AG09309 (cell line): Measurements from ENCODE around the gene HPD.
A peak's percentile ranks its signal among the peaks of the same experiment; 100 is the strongest.

Source experiments
- DNase-seq: peaks from one replicate; pipeline ENCODE4 v3.0.0-alpha.2; 2010; ENCODE audit warnings: low read depth
- H3K4me3 ChIP-seq: 2 replicates; pipeline ENCODE4 v1.5.1; 2011; ENCODE audit warnings: mild to moderate bottlenecking, low read depth, low read length, moderate library complexity; ENCODE audit not compliant: control insufficient read depth
- TF ChIP-seq, protein P1 (sequence below): IDR thresholded peaks from 2 replicates; pipeline ENCODE4 v1.5.1; 2011; ENCODE audit warnings: mild to moderate bottlenecking, low read depth, low read length, inconsistent platforms; ENCODE audit not compliant: insufficient read depth, control insufficient read depth; ENCODE audit errors: missing control alignments

Gene HPD

DNA sequence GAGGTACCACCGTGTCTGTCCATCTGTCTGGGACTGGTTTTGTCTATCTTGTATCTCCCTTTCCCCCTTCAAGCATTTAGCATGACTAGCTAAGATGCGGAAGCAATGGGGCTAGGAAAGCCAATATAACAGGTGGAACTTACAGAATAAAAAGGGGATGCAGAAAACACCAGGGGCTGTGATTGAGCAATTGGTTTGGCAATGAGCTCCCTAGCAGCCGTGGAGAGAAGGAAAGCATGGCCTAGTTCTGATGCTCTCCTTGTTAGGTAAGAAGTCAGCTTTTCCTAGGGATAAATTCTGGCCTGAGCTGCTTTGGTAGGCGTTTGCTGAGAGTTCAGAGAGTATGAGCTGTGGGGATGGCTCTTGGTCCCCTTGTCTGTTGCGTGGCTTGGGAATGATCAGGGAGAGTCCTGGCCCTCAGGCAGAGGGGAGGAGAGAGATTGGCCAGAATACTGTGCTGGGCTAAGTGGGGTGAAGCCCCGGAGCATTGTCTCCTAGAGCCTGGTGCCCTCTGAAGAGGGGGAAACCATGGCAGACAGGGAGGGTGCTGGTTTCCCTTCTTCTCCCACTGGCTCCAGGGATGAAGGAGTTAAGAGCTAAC, 47.7 kb downstream of the HPD start:
- TF ChIP-seq, protein P1, sequence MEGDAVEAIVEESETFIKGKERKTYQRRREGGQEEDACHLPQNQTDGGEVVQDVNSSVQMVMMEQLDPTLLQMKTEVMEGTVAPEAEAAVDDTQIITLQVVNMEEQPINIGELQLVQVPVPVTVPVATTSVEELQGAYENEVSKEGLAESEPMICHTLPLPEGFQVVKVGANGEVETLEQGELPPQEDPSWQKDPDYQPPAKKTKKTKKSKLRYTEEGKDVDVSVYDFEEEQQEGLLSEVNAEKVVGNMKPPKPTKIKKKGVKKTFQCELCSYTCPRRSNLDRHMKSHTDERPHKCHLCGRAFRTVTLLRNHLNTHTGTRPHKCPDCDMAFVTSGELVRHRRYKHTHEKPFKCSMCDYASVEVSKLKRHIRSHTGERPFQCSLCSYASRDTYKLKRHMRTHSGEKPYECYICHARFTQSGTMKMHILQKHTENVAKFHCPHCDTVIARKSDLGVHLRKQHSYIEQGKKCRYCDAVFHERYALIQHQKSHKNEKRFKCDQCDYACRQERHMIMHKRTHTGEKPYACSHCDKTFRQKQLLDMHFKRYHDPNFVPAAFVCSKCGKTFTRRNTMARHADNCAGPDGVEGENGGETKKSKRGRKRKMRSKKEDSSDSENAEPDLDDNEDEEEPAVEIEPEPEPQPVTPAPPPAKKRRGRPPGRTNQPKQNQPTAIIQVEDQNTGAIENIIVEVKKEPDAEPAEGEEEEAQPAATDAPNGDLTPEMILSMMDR: no peak
- no peak for DNase-seq
- peak overlapping the region; percentile 73 for H3K4me3 ChIP-seq

DNA sequence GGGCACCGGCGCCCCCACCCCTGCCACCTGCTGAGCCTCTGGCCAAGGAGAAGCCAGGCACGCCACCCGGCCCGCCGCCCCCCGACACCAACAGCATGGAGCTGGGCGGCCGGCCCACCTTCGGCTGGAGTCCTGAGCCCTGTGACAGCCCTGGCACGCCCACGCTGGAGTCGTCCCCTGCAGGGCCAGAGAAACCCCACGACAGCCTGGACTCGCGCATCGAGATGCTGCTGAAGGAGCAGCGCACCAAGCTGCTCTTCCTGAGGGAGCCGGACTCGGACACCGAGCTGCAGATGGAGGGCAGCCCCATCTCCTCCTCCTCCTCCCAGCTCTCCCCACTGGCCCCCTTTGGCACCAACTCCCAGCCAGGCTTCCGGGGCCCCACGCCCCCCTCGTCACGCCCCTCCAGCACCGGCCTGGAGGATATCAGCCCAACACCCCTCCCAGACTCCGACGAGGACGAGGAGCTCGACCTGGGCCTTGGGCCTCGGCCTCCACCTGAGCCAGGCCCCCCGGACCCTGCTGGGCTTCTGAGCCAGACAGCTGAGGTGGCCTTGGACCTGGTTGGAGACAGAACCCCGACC, 48.3 kb downstream of the HPD start:
- TF ChIP-seq, protein P1: no peak
- H3K4me3 ChIP-seq: no peak overlapping the region

DNA sequence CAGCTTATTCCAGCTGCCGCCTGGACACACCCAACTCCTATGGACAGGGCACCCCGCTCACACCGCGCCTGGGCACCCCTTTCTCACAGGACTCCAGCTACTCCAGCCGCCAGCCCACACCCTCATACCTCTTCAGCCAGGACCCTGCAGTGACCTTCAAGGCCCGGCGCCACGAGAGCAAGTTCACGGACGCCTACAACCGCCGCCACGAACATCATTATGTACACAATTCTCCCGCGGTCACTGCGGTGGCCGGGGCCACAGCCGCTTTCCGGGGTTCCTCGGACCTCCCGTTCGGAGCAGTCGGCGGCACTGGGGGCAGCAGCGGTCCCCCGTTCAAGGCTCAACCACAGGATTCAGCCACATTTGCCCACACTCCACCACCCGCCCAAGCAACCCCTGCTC, 48.9 kb downstream of the HPD start:
- TF ChIP-seq, protein P1: no peak
- DNase-seq: no peak
- no peak overlapping the region for H3K4me3 ChIP-seq

More for the DNA sequence above, 48.3 kb downstream of the HPD start:
- no peak for DNase-seq

DNA sequence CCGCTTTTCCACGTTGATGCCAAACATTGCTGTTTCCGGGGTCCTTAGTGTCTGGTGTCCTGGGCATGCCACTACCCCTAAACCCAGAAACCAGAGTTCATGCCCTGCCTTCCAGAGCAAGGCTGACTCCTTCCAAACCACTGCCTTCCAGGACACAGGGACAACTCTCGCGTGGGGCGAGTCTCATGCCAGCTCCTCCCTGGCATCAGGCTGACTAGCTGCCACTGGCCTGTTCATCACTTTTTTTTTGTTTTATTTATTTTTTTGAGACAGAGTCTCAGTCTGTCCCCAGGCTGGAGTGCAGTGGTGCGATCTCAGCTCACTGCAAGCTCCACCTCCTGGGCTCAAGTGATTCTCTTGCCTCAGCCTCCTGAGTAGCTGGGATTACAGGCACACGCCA, 50.0 kb downstream of the HPD start:
- DNase-seq: no peak
- H3K4me3 ChIP-seq: no peak overlapping the region
- TF ChIP-seq, protein P1: no peak

DNA sequence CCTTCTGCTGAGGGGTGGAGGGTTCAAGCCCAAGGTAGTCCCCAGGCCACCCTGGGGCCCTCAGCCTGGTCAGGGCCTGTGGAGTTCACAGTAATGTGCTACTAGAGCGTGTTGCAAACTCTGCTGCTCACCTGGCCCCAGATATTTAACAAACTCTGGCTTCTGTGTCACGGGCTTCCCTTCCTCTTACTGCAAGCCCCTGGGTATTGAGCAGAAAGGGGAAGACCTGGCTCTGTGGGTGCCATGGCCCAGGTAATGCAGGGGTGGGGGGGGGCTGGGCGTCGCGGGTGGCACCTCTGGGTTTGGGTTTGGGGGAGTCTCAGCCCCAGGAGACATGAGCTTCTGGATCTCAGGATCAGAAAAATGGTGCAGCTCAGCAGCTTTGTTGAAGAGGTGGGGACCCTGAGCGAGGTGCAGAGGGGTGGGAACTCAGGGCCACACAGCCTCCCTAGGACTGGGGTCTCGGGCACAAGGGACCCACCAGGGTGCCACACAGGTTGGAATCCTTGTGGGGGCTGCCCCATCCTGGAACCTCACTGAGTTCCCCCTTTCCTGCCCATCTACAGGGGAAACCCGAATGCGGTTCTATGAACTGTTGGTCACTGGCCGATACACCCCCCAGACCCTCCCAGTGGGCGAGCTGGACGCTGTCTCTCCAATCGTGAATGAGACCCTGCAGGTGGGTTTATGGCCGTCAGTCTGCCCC, 50.9 kb downstream of the HPD start:
- no peak overlapping the region for H3K4me3 ChIP-seq
- TF ChIP-seq, protein P1: no peak
- DNase-seq: no peak

DNA sequence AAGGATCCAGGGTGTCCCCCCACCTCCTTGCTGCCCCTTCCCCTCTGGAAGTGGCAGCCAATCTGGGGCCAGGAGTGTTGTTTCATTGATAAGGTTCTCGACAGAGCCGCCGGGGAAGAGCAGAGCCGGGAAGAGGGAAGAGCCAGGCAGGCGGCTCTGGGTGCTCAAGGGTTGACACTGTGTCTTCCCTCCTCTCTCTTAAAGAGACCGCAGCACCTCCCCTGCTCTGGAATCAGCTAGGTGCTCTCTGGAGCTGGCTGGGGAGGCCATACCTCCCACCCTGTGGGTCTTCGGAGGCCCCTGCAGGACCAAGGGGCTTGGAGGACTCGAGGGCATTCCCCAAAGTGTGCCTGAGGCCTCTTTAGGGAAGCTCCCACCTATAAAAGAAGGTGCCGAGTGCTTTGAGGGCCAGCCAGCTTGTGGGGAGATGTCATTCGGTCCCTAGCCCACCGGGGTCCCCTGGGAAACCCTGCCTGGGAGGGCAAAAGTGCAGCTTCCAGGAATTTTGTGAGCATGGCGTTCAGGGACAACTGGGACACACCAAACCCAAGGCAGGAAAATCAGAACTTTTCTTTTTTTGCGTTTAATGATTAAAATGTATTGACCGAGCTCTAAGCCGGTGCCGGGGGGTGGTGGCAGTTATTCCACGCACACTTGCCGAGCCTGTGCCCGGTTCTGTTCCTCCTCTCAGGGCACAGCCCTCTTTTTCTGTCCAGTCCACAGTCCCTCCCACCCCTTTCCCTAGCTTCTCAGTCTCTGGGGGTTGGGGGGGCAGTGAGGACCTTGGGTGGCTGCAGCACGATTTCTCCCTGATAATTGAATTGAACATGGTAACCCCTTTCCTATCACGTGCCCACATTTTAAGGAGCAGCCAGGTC, 51.9 kb downstream of the HPD start:
- TF ChIP-seq, protein P1: no peak
- no peak for DNase-seq
- peak overlapping the region; percentile 70 for H3K4me3 ChIP-seq
